ENCODE measurements around the gene KNDC1.

DNA sequence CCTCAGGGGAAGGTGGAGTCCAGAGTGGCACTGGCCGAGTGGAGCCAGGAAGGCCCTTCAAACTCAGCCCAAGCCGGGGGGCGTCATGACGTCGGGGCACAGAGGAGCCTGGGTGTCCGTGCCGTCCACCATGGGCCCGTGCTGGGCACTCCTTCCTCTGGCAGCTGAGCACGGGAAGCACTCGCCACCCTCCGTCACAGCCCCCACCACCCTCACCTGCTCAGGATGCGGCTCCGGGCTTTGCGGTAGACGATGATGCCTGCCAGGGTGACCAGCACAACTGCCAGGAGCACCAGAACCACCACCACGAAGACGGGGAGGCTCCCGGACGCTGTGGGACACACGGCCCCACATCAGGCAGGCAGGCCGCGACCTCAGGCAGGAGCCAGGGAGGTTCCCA, 108.5 kb downstream of the KNDC1 start:
- TF ChIP-seq FOXM1 (IDR thresholded peaks at IDR 0.05; ENCODE audit: borderline replicate concordance) (no peak), SUZ12 (IDR thresholded peaks at IDR 0.05) (no peak), SP1 (IDR thresholded peaks at IDR 0.05) (no peak), HDGF (IDR thresholded peaks at IDR 0.05; ENCODE audit: borderline replicate concordance) (no peak), FOXA1 (IDR thresholded peaks at IDR 0.05) (no peak), FOXK2 (IDR thresholded peaks at IDR 0.05) (no peak), BHLHE40 (IDR thresholded peaks at IDR 0.05; ENCODE audit: borderline replicate concordance) (no peak), NFRKB (IDR thresholded peaks at IDR 0.05) (no peak), ELF4 (IDR thresholded peaks at IDR 0.05) (no peak), TARDBP (IDR thresholded peaks at IDR 0.05) (no peak), L3MBTL2 (conservative IDR thresholded peaks at IDR 0.05) (no peak), ZNF384 (IDR thresholded peaks at IDR 0.05) (no peak)
- TF ChIP-seq, protein P1, sequence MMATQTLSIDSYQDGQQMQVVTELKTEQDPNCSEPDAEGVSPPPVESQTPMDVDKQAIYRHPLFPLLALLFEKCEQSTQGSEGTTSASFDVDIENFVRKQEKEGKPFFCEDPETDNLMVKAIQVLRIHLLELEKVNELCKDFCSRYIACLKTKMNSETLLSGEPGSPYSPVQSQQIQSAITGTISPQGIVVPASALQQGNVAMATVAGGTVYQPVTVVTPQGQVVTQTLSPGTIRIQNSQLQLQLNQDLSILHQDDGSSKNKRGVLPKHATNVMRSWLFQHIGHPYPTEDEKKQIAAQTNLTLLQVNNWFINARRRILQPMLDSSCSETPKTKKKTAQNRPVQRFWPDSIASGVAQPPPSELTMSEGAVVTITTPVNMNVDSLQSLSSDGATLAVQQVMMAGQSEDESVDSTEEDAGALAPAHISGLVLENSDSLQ (IDR thresholded peaks at IDR 0.05) = no peak

Data from HEK293T (cell line).